Activated B cell treated with CpG ODN at 0.5 μM for 24 hours (primary cell): Measurements from ENCODE around the gene CLNK. TPM values are rescaled to one million over a fixed set of nuclear protein-coding genes. Genes with fewer than 3 reads are reported as not detected.

Experiments
- ATAC-seq: fragments of 200-7000 bp; cut with Tn5 transposase; one replicate; pipeline ENCODE4 v1.10.0; 2021; ENCODE audit warnings: low read depth, mild to moderate bottlenecking, moderate library complexity
- CTCF ChIA-PET: fragments of 350-600 bp; sonication (Branson Sonifier 250); formaldehyde crosslinking; loops from one replicate; lab custom pipeline; 2021; ENCODE audit warnings: antibody characterized with exemption; lab: Charles Lee
- POLR2A ChIA-PET: fragments of 350-600 bp; sonication (Branson Sonifier 250); formaldehyde crosslinking; loops from one replicate; lab custom pipeline; 2021; ENCODE audit warnings: antibody characterized with exemption; lab: Charles Lee
- DNase-seq: peaks from one replicate; pipeline ENCODE4 v3.0.0; 2022
- H3K27ac Mint-ChIP-seq: one replicate; pipeline ENCODE4 v1.8.0; 2020; ENCODE audit warnings: mixed read lengths
- H3K27me3 Mint-ChIP-seq: one replicate; pipeline ENCODE4 v1.8.0; 2021; ENCODE audit warnings: mixed read lengths
- H3K36me3 Mint-ChIP-seq: one replicate; pipeline ENCODE4 v1.8.0; 2021; ENCODE audit warnings: low read depth, mixed read lengths
- H3K4me1 Mint-ChIP-seq: one replicate; pipeline ENCODE4 v1.8.0; 2021; ENCODE audit warnings: mixed read lengths
- H3K4me3 Mint-ChIP-seq: one replicate; pipeline ENCODE4 v1.8.0; 2020; ENCODE audit warnings: mild to moderate bottlenecking, mixed read lengths
- H3K9me3 Mint-ChIP-seq: one replicate; pipeline ENCODE4 v1.8.0; 2020; ENCODE audit warnings: mixed read lengths
- intact Hi-C: fragments of 100-400 bp; cut with micrococcal nuclease; formaldehyde crosslinking; loops from one replicate; pipeline ENCODE4 v1.15.1; 2024
- total RNA-seq: library from RNA; stranded (reverse); gene quantifications from 2 replicates; pipeline ENCODE4 v1.2.3, GENCODE V29; 2022
- TF ChIP-seq, protein P1 (sequence below): fragments of 200-600 bp; IDR thresholded peaks from one replicate; pipeline ENCODE4 v1.8.0; 2022; ENCODE audit warnings: antibody characterized with exemption, mild to moderate bottlenecking

CLNK gene
- total RNA-seq, 1 donor from 2014 or later: 0.58 TPM

DNA sequence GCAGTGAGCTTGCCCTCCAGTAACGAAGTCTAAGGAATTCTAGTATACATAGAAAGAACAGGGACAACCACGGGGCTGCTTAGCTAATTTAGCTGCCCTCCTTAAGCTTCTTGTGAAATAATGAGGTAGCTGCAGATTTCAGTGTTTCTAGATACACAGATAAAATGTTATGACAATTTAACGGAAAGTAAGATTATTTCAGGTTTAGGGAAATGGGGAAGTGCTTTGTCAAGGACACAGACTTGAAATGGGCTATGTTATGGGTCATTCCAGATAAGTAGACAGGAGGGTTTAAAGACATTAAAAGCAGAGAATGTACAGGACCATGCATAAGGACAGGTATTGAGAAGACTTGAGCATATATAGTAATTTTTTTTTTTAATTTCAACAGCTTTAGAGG, 193.2 kb downstream of the CLNK start:
- ATAC-seq: no peak
- no peaks in the 10 kb centered on the region for H3K9me3 Mint-ChIP-seq
- intact Hi-C loops: no loop called here
- no peaks in the 10 kb centered on the region for H3K36me3 Mint-ChIP-seq
- TF ChIP-seq, protein P1, sequence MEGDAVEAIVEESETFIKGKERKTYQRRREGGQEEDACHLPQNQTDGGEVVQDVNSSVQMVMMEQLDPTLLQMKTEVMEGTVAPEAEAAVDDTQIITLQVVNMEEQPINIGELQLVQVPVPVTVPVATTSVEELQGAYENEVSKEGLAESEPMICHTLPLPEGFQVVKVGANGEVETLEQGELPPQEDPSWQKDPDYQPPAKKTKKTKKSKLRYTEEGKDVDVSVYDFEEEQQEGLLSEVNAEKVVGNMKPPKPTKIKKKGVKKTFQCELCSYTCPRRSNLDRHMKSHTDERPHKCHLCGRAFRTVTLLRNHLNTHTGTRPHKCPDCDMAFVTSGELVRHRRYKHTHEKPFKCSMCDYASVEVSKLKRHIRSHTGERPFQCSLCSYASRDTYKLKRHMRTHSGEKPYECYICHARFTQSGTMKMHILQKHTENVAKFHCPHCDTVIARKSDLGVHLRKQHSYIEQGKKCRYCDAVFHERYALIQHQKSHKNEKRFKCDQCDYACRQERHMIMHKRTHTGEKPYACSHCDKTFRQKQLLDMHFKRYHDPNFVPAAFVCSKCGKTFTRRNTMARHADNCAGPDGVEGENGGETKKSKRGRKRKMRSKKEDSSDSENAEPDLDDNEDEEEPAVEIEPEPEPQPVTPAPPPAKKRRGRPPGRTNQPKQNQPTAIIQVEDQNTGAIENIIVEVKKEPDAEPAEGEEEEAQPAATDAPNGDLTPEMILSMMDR: no peak
- ChIA-PET POLR2A (no interaction called here), CTCF (no interaction called here)
- H3K4me3 Mint-ChIP-seq: no peak overlapping the region
- no peak overlapping the region for H3K27ac Mint-ChIP-seq
- peaks cover 7% of the 10 kb centered on the region for H3K27me3 Mint-ChIP-seq
- DNase-seq: no peak
- H3K4me1 Mint-ChIP-seq: no peaks in the 10 kb centered on the region

DNA sequence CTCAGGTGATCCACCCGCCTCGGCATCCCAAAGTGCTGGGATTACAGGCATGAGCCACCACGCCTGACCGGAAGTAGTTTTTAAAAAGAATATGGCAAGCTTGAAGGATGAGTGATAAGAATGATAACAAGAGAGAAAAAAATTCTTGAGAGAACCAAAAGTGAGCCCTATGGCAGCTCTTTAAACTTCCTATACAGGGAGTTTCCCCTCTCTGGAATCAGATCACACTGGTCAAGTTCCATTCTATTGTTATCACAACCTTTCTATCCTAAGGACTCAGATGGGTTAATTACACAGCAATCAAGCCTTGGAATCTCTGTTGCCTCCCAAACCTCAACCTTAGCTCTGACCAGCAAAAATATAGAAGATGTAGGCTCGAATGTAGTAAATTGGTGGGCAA, 193.6 kb downstream of the CLNK start:
- Mint-ChIP-seq H3K27ac (no peak overlapping the region), H3K36me3 (no peaks in the 10 kb centered on the region), H3K4me1 (no peaks in the 10 kb centered on the region), H3K27me3 (peaks cover 7% of the 10 kb centered on the region), H3K4me3 (no peak overlapping the region), H3K9me3 (no peaks in the 10 kb centered on the region)
- intact Hi-C loops: no loop called here
- POLR2A ChIA-PET: no interaction called here
- no peak for ATAC-seq
- CTCF ChIA-PET: no interaction called here
- DNase-seq: no peak
- TF ChIP-seq, protein P1: no peak

DNA sequence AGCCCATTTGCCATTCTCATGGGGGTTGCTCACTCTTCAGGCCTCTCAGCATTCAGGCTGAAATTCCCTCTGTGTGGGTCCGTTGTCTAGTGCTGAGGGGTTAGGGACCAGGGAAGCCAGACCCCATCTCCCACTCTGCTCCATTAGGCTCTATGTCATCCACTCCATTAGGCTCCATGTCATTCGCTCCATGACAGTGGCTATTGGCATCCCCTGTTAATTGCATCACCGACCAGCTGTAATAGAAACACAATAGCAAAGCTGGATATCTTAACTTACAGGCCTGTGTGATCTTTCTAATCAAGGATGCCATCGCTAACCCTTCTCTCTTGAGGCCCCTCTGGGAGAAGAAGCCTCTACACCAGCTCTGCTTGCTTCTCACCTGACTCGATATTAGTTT, 201.7 kb downstream of the CLNK start:
- no peak for DNase-seq
- TF ChIP-seq, protein P1: no peak
- no peak overlapping the region for H3K27ac Mint-ChIP-seq
- no peak overlapping the region for H3K4me3 Mint-ChIP-seq
- no peak for ATAC-seq
- H3K36me3 Mint-ChIP-seq: no peaks in the 10 kb centered on the region
- no peaks in the 10 kb centered on the region for H3K9me3 Mint-ChIP-seq
- H3K27me3 Mint-ChIP-seq: peaks cover 10% of the 10 kb centered on the region
- intact Hi-C loops: no loop called here
- CTCF ChIA-PET: no interaction called here
- POLR2A ChIA-PET: interaction anchor here (0.7 kb wide), 1 partner anchor 25 kb away, joined by 3 read pairs; no protein-coding TSS in a partner anchor
- H3K4me1 Mint-ChIP-seq: no peaks in the 10 kb centered on the region

DNA sequence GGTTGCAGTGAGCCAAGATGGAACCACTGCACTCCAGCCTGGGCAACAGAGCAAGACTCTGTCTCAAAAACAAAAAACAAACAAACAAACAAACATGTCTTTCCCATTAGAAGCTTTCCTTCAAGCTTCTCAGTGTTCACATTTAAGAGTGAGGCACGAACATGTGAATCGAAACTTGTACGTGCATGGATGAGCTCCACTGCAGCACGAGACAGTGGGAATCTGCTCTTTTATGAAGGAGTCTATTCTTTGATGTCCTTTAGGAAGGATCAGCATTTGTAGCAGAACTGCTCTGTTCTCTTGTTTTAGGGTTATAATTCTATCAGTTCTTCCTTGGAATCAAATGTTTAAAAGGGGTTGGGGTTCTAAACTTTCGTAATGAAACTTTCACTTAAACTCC, 204.0 kb downstream of the CLNK start:
- no peaks in the 10 kb centered on the region for H3K36me3 Mint-ChIP-seq
- ChIA-PET POLR2A (no interaction called here), CTCF (no interaction called here)
- H3K27me3 Mint-ChIP-seq: peaks cover 7% of the 10 kb centered on the region
- H3K9me3 Mint-ChIP-seq: no peaks in the 10 kb centered on the region
- TF ChIP-seq, protein P1: no peak
- H3K27ac Mint-ChIP-seq: no peak overlapping the region
- no peak for DNase-seq
- no peak overlapping the region for H3K4me3 Mint-ChIP-seq
- no peak for ATAC-seq
- no peaks in the 10 kb centered on the region for H3K4me1 Mint-ChIP-seq
- intact Hi-C loops: no loop called here

DNA sequence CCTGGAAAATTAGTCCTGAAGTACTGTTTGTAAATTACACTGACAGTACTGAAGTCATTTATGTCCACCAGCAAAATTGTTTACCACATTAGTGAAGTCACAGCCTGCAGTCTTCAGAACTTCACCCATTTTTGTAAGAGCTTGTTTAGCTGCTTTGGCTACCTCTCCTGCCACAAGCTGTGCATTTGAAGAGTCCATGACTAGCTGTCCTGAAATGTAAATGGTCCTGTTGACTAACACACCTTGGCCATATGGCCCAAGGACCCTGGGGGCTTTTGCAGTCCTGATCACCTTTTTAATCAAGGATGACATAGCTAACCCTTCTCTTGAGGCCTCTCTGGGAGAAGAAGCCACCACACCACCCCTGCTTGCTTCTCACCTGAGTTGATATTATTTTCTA, 205.9 kb downstream of the CLNK start:
- TF ChIP-seq, protein P1: no peak

More for the DNA sequence above, 205.9 kb downstream of the CLNK start:
- no peak for DNase-seq
- ChIA-PET POLR2A (interaction anchor here (0.6 kb wide), 1 partner anchor 1420 kb away, joined by 3 read pairs; no protein-coding TSS in a partner anchor), CTCF (no interaction called here)
- intact Hi-C loops: no loop called here
- ATAC-seq: no peak
- H3K36me3 Mint-ChIP-seq: no peaks in the 10 kb centered on the region
- no peak overlapping the region for H3K4me3 Mint-ChIP-seq
- no peaks in the 10 kb centered on the region for H3K9me3 Mint-ChIP-seq
- peaks cover 7% of the 10 kb centered on the region for H3K27me3 Mint-ChIP-seq
- no peaks in the 10 kb centered on the region for H3K4me1 Mint-ChIP-seq
- no peak overlapping the region for H3K27ac Mint-ChIP-seq
